ENCODE measurements around the gene CCDC78. TPM values are rescaled to one million over a fixed set of nuclear protein-coding genes. Genes with fewer than 3 reads are reported as not detected.

The CCDC78 gene
- polyA plus RNA-seq, 3 donors, result 2.5 to 4.8 (median 3.6) TPM

GRCh38 chr16:740459-740763 lies 14.2 kb upstream of the CCDC78 start:
- DNase-seq, result no peak

GRCh38 chr16:739560-740458 lies 13.6 kb upstream of the CCDC78 start:
- DNase-seq, result no peak

GRCh38 chr16:736936-737481 lies 10.8 kb upstream of the CCDC78 start:
- no peak for DNase-seq

- no peak for DNase-seq
These were observed 9.8 kb upstream of the CCDC78 start for GRCh38 chr16:735982-736453.

GRCh38 chr16:734981-735881 lies 9.0 kb upstream of the CCDC78 start:
- DNase-seq, result no peak

GRCh38 chr16:734208-734980 lies 8.2 kb upstream of the CCDC78 start:
- DNase-seq, result no peak

- DNase-seq, result no peak
These were observed 7.4 kb upstream of the CCDC78 start for GRCh38 chr16:733382-734207.

- DNase-seq, result no peak
These were observed 6.7 kb upstream of the CCDC78 start for GRCh38 chr16:732936-733335.

GRCh38 chr16:732332-732731 lies 6.1 kb upstream of the CCDC78 start:
- no peak for DNase-seq

- no peak for DNase-seq
These were observed 4.6 kb upstream of the CCDC78 start for GRCh38 chr16:730666-731509.

- DNase-seq, result no peak
These were observed 3.8 kb upstream of the CCDC78 start for GRCh38 chr16:729768-730665.

- DNase-seq, result no peak
These were observed 2.9 kb upstream of the CCDC78 start for GRCh38 chr16:728890-729744.

GRCh38 chr16:728131-728889 lies 2.1 kb upstream of the CCDC78 start:
- no peak for DNase-seq

- no peak for DNase-seq
These were observed 1.2 kb upstream of the CCDC78 start for GRCh38 chr16:727291-727977.

GRCh38 chr16:726188-726437 lies 130 bp downstream of the CCDC78 start:
- no peak for DNase-seq

GRCh38 chr16:725463-726187 lies 618 bp downstream of the CCDC78 start:
- no peak for DNase-seq

Measured in renal pelvis (tissue), 4 donors.